NCI-H1105 treated with DMSO at 0.1 percent for 48 hours (cell line): ENCODE measurements around the gene GPR146.

Source experiments
- DNase-seq: peaks from one replicate; lab custom pipeline; 2025; lab: John Stamatoyannopoulos, UW

GPR146 gene

GRCh38 chr7:1108264-1108920 lies 64.0 kb downstream of the GPR146 start:
- no peak for DNase-seq
